Measurements from ENCODE around the gene HS6ST3. TPM values are rescaled to one million over a fixed set of nuclear protein-coding genes. Genes with fewer than 3 reads are reported as not detected.

Gene HS6ST3
- total and polyA plus RNA-seq, 7 donors, result under 0.01 to 0.71 (median 0.33) TPM; not detected in 2

DNA sequence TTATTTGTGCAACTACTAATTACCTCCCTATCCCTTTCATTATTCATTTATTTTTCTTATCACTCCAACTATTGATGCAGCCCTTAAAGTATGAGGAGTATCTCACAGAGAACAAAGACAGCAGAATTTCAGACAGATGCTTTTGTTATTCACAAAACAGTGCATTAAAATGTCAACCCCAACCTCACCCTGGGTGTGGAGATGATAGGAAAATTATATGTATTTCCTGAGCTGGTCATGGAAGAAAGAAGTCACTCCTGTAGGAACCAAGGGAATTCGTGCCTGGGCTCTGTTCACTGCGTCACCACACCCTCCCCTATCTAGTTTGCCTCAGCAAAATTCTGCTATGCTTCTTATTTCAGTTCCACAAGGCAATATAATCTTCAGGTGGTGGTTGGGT, 588.9 kb downstream of the HS6ST3 start:
- H3K36me3 ChIP-seq, result no peaks in the 10 kb centered on the region

DNA sequence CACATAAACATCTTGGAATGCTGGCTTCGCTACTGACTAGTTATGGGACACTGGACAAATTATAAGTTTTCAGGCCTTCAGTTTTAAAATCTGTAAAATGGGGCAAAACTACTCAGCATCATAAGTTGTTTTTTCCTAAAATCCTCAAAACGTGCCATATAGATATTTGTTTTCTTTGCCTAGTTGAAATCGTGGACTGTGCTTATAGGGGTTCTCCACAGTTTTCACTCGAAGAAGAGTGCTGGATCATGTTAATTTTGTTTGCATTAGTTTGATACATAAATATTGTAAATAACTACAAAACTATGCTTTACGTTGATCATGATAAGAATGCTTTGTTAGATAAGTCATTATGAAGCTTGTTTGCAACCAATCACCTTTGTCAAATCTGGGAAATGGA, 591.0 kb downstream of the HS6ST3 start:
- TF ChIP-seq, protein P1, sequence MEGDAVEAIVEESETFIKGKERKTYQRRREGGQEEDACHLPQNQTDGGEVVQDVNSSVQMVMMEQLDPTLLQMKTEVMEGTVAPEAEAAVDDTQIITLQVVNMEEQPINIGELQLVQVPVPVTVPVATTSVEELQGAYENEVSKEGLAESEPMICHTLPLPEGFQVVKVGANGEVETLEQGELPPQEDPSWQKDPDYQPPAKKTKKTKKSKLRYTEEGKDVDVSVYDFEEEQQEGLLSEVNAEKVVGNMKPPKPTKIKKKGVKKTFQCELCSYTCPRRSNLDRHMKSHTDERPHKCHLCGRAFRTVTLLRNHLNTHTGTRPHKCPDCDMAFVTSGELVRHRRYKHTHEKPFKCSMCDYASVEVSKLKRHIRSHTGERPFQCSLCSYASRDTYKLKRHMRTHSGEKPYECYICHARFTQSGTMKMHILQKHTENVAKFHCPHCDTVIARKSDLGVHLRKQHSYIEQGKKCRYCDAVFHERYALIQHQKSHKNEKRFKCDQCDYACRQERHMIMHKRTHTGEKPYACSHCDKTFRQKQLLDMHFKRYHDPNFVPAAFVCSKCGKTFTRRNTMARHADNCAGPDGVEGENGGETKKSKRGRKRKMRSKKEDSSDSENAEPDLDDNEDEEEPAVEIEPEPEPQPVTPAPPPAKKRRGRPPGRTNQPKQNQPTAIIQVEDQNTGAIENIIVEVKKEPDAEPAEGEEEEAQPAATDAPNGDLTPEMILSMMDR (IDR thresholded peaks at IDR 0.05), result no peak
- TF ChIP-seq POLR2AphosphoS5 (IDR thresholded peaks at IDR 0.05), result no peak
- no peak for TF ChIP-seq EP300 (IDR thresholded peaks at IDR 0.05)
- no peak for TF ChIP-seq POLR2A (IDR thresholded peaks at IDR 0.05)
- intact Hi-C loops (cut with DNase I), result no loop called here
- H3K4me3 ChIP-seq, result no peak overlapping the region
- H3K4me1 ChIP-seq, result no peaks in the 10 kb centered on the region
- H3K9me3 ChIP-seq, result no peaks in the 10 kb centered on the region
- H3K27me3 ChIP-seq, result no peaks in the 10 kb centered on the region
- no peak for DNase-seq
- H3K27ac ChIP-seq, result no peak overlapping the region
- WGBS, 2 donors, result 86 to 87% methylated on average over 5 of the region's 5 CpGs
- no peaks in the 10 kb centered on the region for H3K36me3 ChIP-seq

More for the DNA sequence above, 588.9 kb downstream of the HS6ST3 start:
- TF ChIP-seq, protein P1 (IDR thresholded peaks at IDR 0.05), result no peak
- TF ChIP-seq EP300 (IDR thresholded peaks at IDR 0.05) (no peak), POLR2A (IDR thresholded peaks at IDR 0.05) (no peak), POLR2AphosphoS5 (IDR thresholded peaks at IDR 0.05) (no peak)
- Histone ChIP-seq H3K9me3 (no peaks in the 10 kb centered on the region), H3K27me3 (no peaks in the 10 kb centered on the region), H3K4me3 (no peak overlapping the region), H3K4me1 (no peaks in the 10 kb centered on the region), H3K27ac (no peak overlapping the region)
- DNase-seq, result no peak
- intact Hi-C loops (cut with DNase I), result no loop called here
- 34 to 69% methylated on average over 2 of the region's 2 CpGs for WGBS, 2 donors

DNA sequence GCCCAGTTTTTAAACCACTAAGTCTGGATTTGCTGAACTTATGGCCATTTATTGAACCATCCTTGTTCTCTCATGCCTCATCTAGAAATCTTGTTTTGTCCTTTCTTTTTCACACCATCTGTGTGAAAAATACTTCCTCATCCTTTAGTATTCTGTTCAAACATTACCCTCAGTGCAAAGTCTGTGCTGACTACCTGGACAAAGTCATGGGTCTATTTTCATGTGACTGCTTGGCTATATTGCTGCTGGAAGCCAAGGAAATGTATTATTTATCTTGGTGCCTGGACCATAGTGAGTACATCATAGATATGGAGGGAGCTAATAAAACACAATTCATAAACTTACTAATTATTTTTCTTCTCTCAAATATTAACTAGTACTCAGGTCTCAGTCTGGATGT, 591.9 kb downstream of the HS6ST3 start:
- H3K27me3 ChIP-seq, result no peaks in the 10 kb centered on the region
- intact Hi-C loops (cut with DNase I), result no loop called here
- TF ChIP-seq EP300 (IDR thresholded peaks at IDR 0.05) (no peak), POLR2A (IDR thresholded peaks at IDR 0.05) (no peak), POLR2AphosphoS5 (IDR thresholded peaks at IDR 0.05) (no peak)
- TF ChIP-seq, protein P1 (IDR thresholded peaks at IDR 0.05), result no peak
- DNase-seq, result no peak
- no peak overlapping the region for H3K27ac ChIP-seq
- no peak overlapping the region for H3K4me3 ChIP-seq
- no peaks in the 10 kb centered on the region for H3K9me3 ChIP-seq
- H3K4me1 ChIP-seq, result no peaks in the 10 kb centered on the region
- no peaks in the 10 kb centered on the region for H3K36me3 ChIP-seq

GRCh38 chr13:96684469-96684868, 594.6 kb downstream of the HS6ST3 start:
- no peaks in the 10 kb centered on the region for H3K36me3 ChIP-seq
- 90 to 91% methylated on average over 4 of the region's 4 CpGs for WGBS, 2 donors
- intact Hi-C loops (cut with DNase I), result no loop called here
- no peak for TF ChIP-seq POLR2AphosphoS5 (IDR thresholded peaks at IDR 0.05)
- TF ChIP-seq, protein P1 (IDR thresholded peaks at IDR 0.05), result no peak
- no peak overlapping the region for H3K4me3 ChIP-seq
- H3K27ac ChIP-seq, result no peak overlapping the region
- DNase-seq, result no peak
- H3K4me1 ChIP-seq, result no peaks in the 10 kb centered on the region
- H3K27me3 ChIP-seq, result no peaks in the 10 kb centered on the region
- H3K9me3 ChIP-seq, result no peaks in the 10 kb centered on the region

DNA sequence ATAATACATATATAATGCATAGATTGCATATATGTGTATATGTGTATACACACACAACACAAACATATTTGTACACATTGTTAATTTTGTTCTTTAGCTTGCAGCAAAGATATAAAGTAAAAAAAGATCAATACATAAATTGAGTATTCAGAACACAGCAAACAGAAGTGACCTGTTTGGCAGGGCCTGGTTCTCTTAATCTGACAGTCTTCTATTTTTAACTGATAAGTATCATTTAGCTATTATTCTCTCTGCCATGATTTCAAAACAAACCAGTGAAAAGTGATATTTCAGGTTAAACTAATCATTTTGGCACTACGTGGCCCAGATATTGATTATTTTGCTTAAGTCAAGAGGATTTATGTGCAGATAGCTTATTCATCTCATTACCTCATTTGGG, 595.0 kb downstream of the HS6ST3 start:
- intact Hi-C loops (cut with DNase I), result no loop called here
- Histone ChIP-seq H3K4me1 (no peaks in the 10 kb centered on the region), H3K27me3 (no peaks in the 10 kb centered on the region), H3K36me3 (no peaks in the 10 kb centered on the region), H3K27ac (no peak overlapping the region), H3K9me3 (no peaks in the 10 kb centered on the region), H3K4me3 (no peak overlapping the region)
- TF ChIP-seq, protein P1 (IDR thresholded peaks at IDR 0.05), result no peak
- TF ChIP-seq POLR2AphosphoS5 (IDR thresholded peaks at IDR 0.05) (no peak), EP300 (IDR thresholded peaks at IDR 0.05) (no peak), POLR2A (IDR thresholded peaks at IDR 0.05) (no peak)
- DNase-seq, result no peak
- 80 to 94% methylated on average over 1 of the region's 1 CpG for WGBS, 2 donors

All from sigmoid colon (tissue), 7 donors.